SK-N-SH (cell line): ENCODE measurements around the gene WHAMM.

Experiments used
- CTCF ChIP-seq: fragments of 200-600 bp; sonication (generic); IDR thresholded peaks from 2 replicates; pipeline ENCODE4 v1.6.1; 2017; ENCODE audit warnings: antibody characterized with exemption, mild to moderate bottlenecking, moderate library complexity
- GABPA ChIP-seq: IDR thresholded peaks from 2 replicates; pipeline ENCODE4 v1.4.0; 2012; ENCODE audit warnings: low read depth, mild to moderate bottlenecking
- MAX ChIP-seq: IDR thresholded peaks from 2 replicates; pipeline ENCODE4 v1.4.0; 2012; ENCODE audit warnings: low read depth
- POLR2AphosphoS5 ChIP-seq: IDR thresholded peaks from 2 replicates; pipeline ENCODE4 v1.6.1; 2012; ENCODE audit warnings: low read depth, low read length
- REST ChIP-seq: IDR thresholded peaks from 2 replicates; pipeline ENCODE4 v1.6.1; 2012; ENCODE audit warnings: mild to moderate bottlenecking, low read depth, low read length, moderate library complexity
- RFX5 ChIP-seq: IDR thresholded peaks from 2 replicates; pipeline ENCODE4 v1.6.1; 2012; ENCODE audit warnings: mild to moderate bottlenecking, improper control_type of control experiment, low read length
- SIN3A ChIP-seq: IDR thresholded peaks from 2 replicates; pipeline ENCODE4 v1.6.1; 2012; ENCODE audit warnings: low read depth, mild to moderate bottlenecking, low read length, moderate library complexity, borderline replicate concordance
- TEAD4 ChIP-seq: IDR thresholded peaks from 2 replicates; pipeline ENCODE4 v1.4.0; 2012; ENCODE audit warnings: mild to moderate bottlenecking, borderline replicate concordance; ENCODE audit not compliant: insufficient read depth

- no peak for TF ChIP-seq CTCF
- no peak for TF ChIP-seq MAX
- TF ChIP-seq GABPA = no peak
- no peak for TF ChIP-seq POLR2AphosphoS5
- no peak for TF ChIP-seq RFX5
- no peak for TF ChIP-seq TEAD4
- no peak for TF ChIP-seq REST
- TF ChIP-seq SIN3A = no peak
Measured at GRCh38 chr15:82858932-82859331, 49.5 kb downstream of the WHAMM start.
